Neuronal stem cell (in vitro differentiated cells): ENCODE results near the gene SMPD3.

Experiments used
- DNase-seq: peaks from one replicate; pipeline ENCODE4 v3.0.0-alpha.2; 2013; ENCODE audit warnings: low spot score
- H2AFZ ChIP-seq: one replicate; pipeline ENCODE4 v1.6.1; 2013; ENCODE audit warnings: mild to moderate bottlenecking, low read length, inconsistent platforms
- H2AK5ac ChIP-seq: 2 replicates; pipeline ENCODE4 v1.6.1; 2013; ENCODE audit warnings: low read depth, mild to moderate bottlenecking, inconsistent platforms, low read length, moderate library complexity, mixed read lengths
- H2BK120ac ChIP-seq: 2 replicates; pipeline ENCODE4 v1.6.1; 2013; ENCODE audit warnings: low read depth, mild to moderate bottlenecking, inconsistent platforms, low read length, moderate library complexity, mixed read lengths
- H2BK12ac ChIP-seq: one replicate; pipeline ENCODE4 v1.6.1; 2013; ENCODE audit warnings: low read length, inconsistent platforms
- H2BK15ac ChIP-seq: 2 replicates; pipeline ENCODE4 v1.6.1; 2013; ENCODE audit warnings: mild to moderate bottlenecking, low read length, inconsistent platforms, mixed read lengths
- H2BK5ac ChIP-seq: one replicate; pipeline ENCODE4 v1.6.1; 2013; ENCODE audit warnings: inconsistent platforms, mild to moderate bottlenecking, low read length, moderate library complexity
- H3K14ac ChIP-seq: one replicate; pipeline ENCODE4 v1.6.1; 2013; ENCODE audit warnings: low read length, inconsistent platforms
- H3K18ac ChIP-seq: 2 replicates; pipeline ENCODE4 v1.6.1; 2013; ENCODE audit warnings: low read length, inconsistent platforms
- H3K23ac ChIP-seq: 2 replicates; pipeline ENCODE4 v1.6.1; 2013; ENCODE audit warnings: low read depth, mild to moderate bottlenecking, mixed read lengths, low read length, inconsistent platforms; ENCODE audit not compliant: poor library complexity
- H3K27ac ChIP-seq: replicated peaks from 3 replicates; pipeline ENCODE4 v1.5.1; 2013; ENCODE audit warnings: low read length, inconsistent platforms
- H3K27me3 ChIP-seq, 3 experiments: 2 replicates each; pipeline ENCODE4 v1.6.1; 2013; ENCODE audit warnings: low read length in 3 of 3, mild to moderate bottlenecking in 2 of 3, inconsistent platforms in 1 of 3, low read depth in 1 of 3, mixed read lengths in 1 of 3, moderate library complexity in 1 of 3; ENCODE audit not compliant: control insufficient read depth in 3 of 3, insufficient read depth in 3 of 3
- H3K36me3 ChIP-seq, 2 donors: replicated peaks in 1 of 2; 2 replicates each; pipeline ENCODE4 v1.6.1; 2013; ENCODE audit warnings: low read length in 2 of 2; ENCODE audit not compliant: control insufficient read depth in 2 of 2, insufficient read depth in 2 of 2
- H3K4ac ChIP-seq: 2 replicates; pipeline ENCODE4 v1.6.1; 2013; ENCODE audit warnings: inconsistent platforms, mild to moderate bottlenecking, low read length, moderate library complexity
- H3K4me1 ChIP-seq, 2 donors: 1 replicate in 1 of 2; 2 replicates in 1 of 2; pipeline ENCODE4 v1.6.1; 2013; ENCODE audit warnings: low read length in 2 of 2, low read depth in 1 of 2; ENCODE audit not compliant: control insufficient read depth in 2 of 2, insufficient read depth in 1 of 2
- H3K4me2 ChIP-seq: one replicate; pipeline ENCODE4 v1.6.1; 2013; ENCODE audit warnings: mild to moderate bottlenecking, low read length, inconsistent platforms; ENCODE audit not compliant: insufficient read depth, poor library complexity, severe bottlenecking
- H3K4me3 ChIP-seq, 2 donors: 2 replicates each; pipeline ENCODE4 v1.5.1; 2013; ENCODE audit warnings: low read length in 2 of 2, mild to moderate bottlenecking in 2 of 2, inconsistent platforms in 1 of 2, moderate library complexity in 1 of 2
- H3K79me1 ChIP-seq: one replicate; pipeline ENCODE4 v1.6.1; 2013; ENCODE audit warnings: low read depth, mild to moderate bottlenecking, inconsistent platforms, low read length, moderate library complexity
- H3K9ac ChIP-seq: one replicate; pipeline ENCODE4 v1.6.1; 2013; ENCODE audit warnings: mild to moderate bottlenecking, low read depth, low read length, inconsistent platforms; ENCODE audit not compliant: poor library complexity
- H3K9me3 ChIP-seq, 2 donors: replicated peaks in 1 of 2; 2 replicates each; pipeline versions ENCODE3 to v1.6.1; 2013; ENCODE audit warnings: low read length in 2 of 2, mild to moderate bottlenecking in 2 of 2, inconsistent platforms in 1 of 2, low read depth in 1 of 2, mixed read lengths in 1 of 2, moderate library complexity in 1 of 2; ENCODE audit not compliant: control insufficient read depth in 2 of 2, insufficient read depth in 1 of 2
- H4K8ac ChIP-seq: one replicate; pipeline ENCODE4 v1.6.1; 2013; ENCODE audit warnings: low read depth, mild to moderate bottlenecking, inconsistent platforms, low read length, moderate library complexity
- H4K91ac ChIP-seq: one replicate; pipeline ENCODE4 v1.6.1; 2013; ENCODE audit warnings: low read length, low read depth, mild to moderate bottlenecking, inconsistent platforms; ENCODE audit not compliant: poor library complexity
- WGBS, 2 donors: extraction: QIAGEN DNeasy Blood & Tissue Kit; methylation state at CpG; one replicate each; pipeline ENCODE4 v1.1.7; 2013; ENCODE audit warnings: missing lambda C conversion rate in 2 of 2, mixed read lengths in 1 of 2; ENCODE audit not compliant: insufficient read length in 2 of 2, insufficient replicate concordance in 1 of 2; ENCODE audit errors: extremely low coverage in 2 of 2; 5-methylcytosine and 5-hydroxymethylcytosine counted together

Gene SMPD3

DNA sequence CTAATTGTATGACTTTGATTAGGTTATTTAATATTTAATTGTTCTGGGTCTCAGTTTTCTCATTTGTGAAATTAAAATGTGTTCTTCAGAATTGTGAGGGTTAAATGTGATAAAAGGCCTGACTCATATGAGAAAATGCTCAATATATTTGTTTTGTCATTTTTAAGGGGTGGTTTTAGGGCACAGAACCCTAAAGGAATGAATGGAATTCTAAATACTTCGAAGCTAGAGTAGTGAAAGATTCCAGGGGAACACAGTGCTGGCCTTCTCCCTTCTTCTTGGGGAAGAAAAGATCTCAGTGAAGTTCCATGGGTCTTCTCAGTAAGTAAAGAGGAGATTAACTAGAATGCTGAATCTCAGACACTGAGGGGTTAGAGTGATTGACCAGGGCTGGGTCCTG is 3.9 kb upstream of the SMPD3 start:
- Histone ChIP-seq H3K18ac (no peak overlapping the region), H4K8ac (no peak overlapping the region), H2BK15ac (no peak overlapping the region), H3K79me1 (no peaks in the 10 kb centered on the region), H3K4ac (no peak overlapping the region), H3K27me3 (peaks cover 3 to 8% (median 7%) of the 10 kb centered on the region in 3 experiments), H2AFZ (no peak overlapping the region), H2AK5ac (no peak overlapping the region), H3K23ac (no peak overlapping the region), H3K9ac (no peak overlapping the region), H4K91ac (no peak overlapping the region), H3K9me3 (no peaks in the 10 kb centered on the region), H3K36me3 (no peaks in the 10 kb centered on the region), H2BK120ac (no peak overlapping the region), H3K4me3 (no peak overlapping the region), H3K4me2 (no peak overlapping the region), H2BK5ac (no peak overlapping the region), H2BK12ac (no peak overlapping the region), H3K14ac (no peak overlapping the region), H3K27ac (no peak overlapping the region), H3K4me1 (peaks cover 4 to 10% of the 10 kb centered on the region in 2 donors)
- DNase-seq = no peak
- WGBS, 2 donors = no CpG with 5 or more reads among the region's 1 CpG

DNA sequence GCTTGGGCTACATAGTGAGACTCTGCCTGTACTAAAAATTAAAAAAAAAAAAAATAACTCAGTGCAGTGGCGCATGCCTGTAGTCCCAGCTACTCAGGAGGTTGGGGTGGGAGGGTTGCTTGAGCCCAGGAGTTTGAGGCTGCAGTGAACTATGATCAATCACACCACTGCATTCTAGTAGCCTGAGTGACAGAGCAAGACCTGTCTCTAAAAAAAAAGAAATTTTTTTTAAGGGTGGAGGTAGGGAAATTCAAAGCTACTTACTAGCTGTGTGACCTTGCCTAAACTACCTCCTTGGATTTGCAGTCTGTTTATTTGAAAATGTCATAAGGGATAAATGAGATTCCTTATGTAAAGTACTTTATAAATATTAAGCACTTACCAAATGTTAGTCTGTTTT is 3.4 kb upstream of the SMPD3 start:
- Histone ChIP-seq H2BK15ac (no peak overlapping the region), H3K27me3 (peaks cover 3 to 13% (median 11%) of the 10 kb centered on the region in 3 experiments), H3K9ac (no peak overlapping the region), H2BK12ac (no peak overlapping the region), H3K79me1 (no peaks in the 10 kb centered on the region), H2BK120ac (no peak overlapping the region), H3K4ac (no peak overlapping the region), H4K8ac (no peak overlapping the region), H3K14ac (no peak overlapping the region), H3K27ac (no peak overlapping the region), H3K9me3 (no peaks in the 10 kb centered on the region), H3K18ac (no peak overlapping the region), H3K4me2 (no peak overlapping the region), H2BK5ac (no peak overlapping the region), H4K91ac (no peak overlapping the region), H3K36me3 (no peaks in the 10 kb centered on the region), H3K4me3 (no peak overlapping the region), H2AK5ac (no peak overlapping the region), H2AFZ (no peak overlapping the region), H3K4me1 (peaks cover 4 to 10% of the 10 kb centered on the region in 2 donors), H3K23ac (no peak overlapping the region)
- DNase-seq = no peak
- WGBS, 2 donors = no CpG with 5 or more reads among the region's 1 CpG

DNA sequence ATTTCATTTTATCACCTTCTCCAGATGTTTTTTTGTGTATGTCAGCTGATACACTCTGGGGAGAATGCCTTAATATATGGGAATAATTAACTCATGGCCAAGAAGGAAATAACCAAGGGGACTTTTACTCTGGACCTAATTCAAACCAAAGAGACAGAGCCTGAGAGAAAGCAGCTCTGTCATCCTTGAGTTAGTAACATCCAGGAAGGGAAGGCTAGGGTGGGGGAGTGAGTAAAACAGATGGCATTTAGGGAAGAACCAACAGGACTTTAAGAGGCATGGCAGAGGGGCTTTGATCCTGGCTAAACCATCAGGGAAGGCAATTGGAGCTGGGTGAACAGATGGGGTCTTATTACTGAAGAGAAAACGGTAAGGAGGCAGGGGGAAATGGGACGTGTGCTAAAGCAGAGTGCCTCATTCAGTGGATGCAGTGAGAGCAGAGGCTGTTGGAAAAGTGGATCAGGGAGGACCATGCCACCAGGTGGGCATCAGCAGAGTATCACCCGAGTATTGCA is 2.5 kb upstream of the SMPD3 start:
- Histone ChIP-seq H3K23ac (no peak overlapping the region), H3K4ac (no peak overlapping the region), H3K36me3 (no peaks in the 10 kb centered on the region), H2BK120ac (no peak overlapping the region), H2BK12ac (no peak overlapping the region), H3K9me3 (no peaks in the 10 kb centered on the region), H3K9ac (no peak overlapping the region), H2AFZ (no peak overlapping the region), H3K14ac (no peak overlapping the region), H3K27ac (no peak overlapping the region), H3K27me3 (peaks cover 3 to 21% (median 20%) of the 10 kb centered on the region in 3 experiments), H2AK5ac (no peak overlapping the region), H3K4me1 (peaks cover 4 to 10% of the 10 kb centered on the region in 2 donors), H3K79me1 (no peaks in the 10 kb centered on the region), H3K4me3 (no peak overlapping the region), H2BK5ac (no peak overlapping the region), H3K18ac (no peak overlapping the region), H4K8ac (no peak overlapping the region), H2BK15ac (no peak overlapping the region), H3K4me2 (no peak overlapping the region), H4K91ac (no peak overlapping the region)
- no CpG with 5 or more reads among the region's 3 CpGs for WGBS, 2 donors
- DNase-seq = no peak

- Histone ChIP-seq H3K27ac (no peak overlapping the region), H3K4ac (no peak overlapping the region), H2AFZ (peak overlapping the region; percentile 90), H4K91ac (no peak overlapping the region), H3K18ac (no peak overlapping the region), H2BK12ac (no peak overlapping the region), H3K9ac (no peak overlapping the region), H3K23ac (peak overlapping the region; percentile 13), H3K14ac (no peak overlapping the region), H3K27me3 (peaks cover 3 to 36% (median 22%) of the 10 kb centered on the region in 3 experiments), H2BK120ac (no peak overlapping the region), H3K36me3 (no peaks in the 10 kb centered on the region), H3K79me1 (no peaks in the 10 kb centered on the region), H3K4me3 (peak overlapping the region; percentile 41 to 42), H3K9me3 (no peaks in the 10 kb centered on the region), H2BK15ac (no peak overlapping the region), H4K8ac (no peak overlapping the region), H3K4me1 (peaks cover 4 to 10% of the 10 kb centered on the region in 2 donors), H3K4me2 (peak overlapping the region; percentile 70), H2AK5ac (no peak overlapping the region), H2BK5ac (peak overlapping the region; percentile 49)
- peak; percentile 15 for DNase-seq
- no CpG with 5 or more reads among the region's 36 CpGs for WGBS, 2 donors
Measured at GRCh38 chr16:68447653-68448359, 502 bp downstream of the SMPD3 start.
